Esophagus squamous epithelium (tissue), 4 donors: Measurements from ENCODE around the gene MED29.

Source experiments
- CTCF ChIP-seq, 6 experiments: fragments of 450-650 bp in 4 of 6; fragments of 200-600 bp in 2 of 6; sonication (generic) in 2 of 6; IDR thresholded peaks; one replicate each; pipeline ENCODE4 v1.5.1; 2016 to 2019; ENCODE audit warnings: antibody characterized with exemption in 6 of 6, mild to moderate bottlenecking in 4 of 6, moderate library complexity in 4 of 6
- POLR2A ChIP-seq, 4 donors: fragments of 450-650 bp; IDR thresholded peaks; one replicate each; pipeline ENCODE4 v1.6.1; 2017; ENCODE audit warnings: antibody characterized with exemption in 4 of 4, mild to moderate bottlenecking in 4 of 4, moderate library complexity in 3 of 4

GRCh38 chr19:39363901-39364457 lies 27.2 kb upstream of the MED29 start:
- TF ChIP-seq CTCF (IDR thresholded peaks at IDR 0.05) = no peak
- TF ChIP-seq POLR2A (IDR thresholded peaks at IDR 0.05) = no peak
